Peyer's patch (tissue), 4 donors: ENCODE measurements around the gene HMOX1.

ENCODE experiments used
- POLR2A ChIP-seq, 2 donors: fragments of 450-650 bp; IDR thresholded peaks; one replicate each; pipeline ENCODE4 v1.5.1; 2017; ENCODE audit warnings: antibody characterized with exemption in 2 of 2, mild to moderate bottlenecking in 2 of 2, moderate library complexity in 2 of 2
- TF ChIP-seq, protein P1 (sequence below), 6 experiments: fragments of 450-650 bp in 4 of 6; fragments of 200-600 bp in 2 of 6; sonication (generic) in 1 of 6; IDR thresholded peaks; one replicate each; pipeline ENCODE4 v1.5.1; 2017 to 2019; ENCODE audit warnings: antibody characterized with exemption in 6 of 6, mild to moderate bottlenecking in 3 of 6, moderate library complexity in 1 of 6

DNA sequence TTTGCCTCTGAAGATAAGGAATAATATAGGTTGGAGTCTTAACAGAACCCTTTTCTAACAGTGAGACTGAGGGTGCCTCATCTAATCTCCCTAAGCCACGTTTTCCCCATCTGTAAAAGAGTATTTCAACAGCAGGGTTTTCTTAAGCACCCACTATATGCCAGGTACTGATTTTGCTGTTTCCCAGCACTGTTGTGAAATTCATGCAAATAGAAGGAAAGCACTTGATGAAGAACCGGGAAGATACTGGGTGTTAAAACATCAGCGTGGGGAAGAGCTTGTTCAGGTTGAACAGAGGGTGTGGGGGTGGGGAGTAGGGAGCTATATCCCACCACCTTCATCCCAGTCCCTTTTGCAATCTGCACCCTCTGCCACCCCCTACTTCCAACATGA is 2.8 kb downstream of the HMOX1 start:
- TF ChIP-seq, protein P1, sequence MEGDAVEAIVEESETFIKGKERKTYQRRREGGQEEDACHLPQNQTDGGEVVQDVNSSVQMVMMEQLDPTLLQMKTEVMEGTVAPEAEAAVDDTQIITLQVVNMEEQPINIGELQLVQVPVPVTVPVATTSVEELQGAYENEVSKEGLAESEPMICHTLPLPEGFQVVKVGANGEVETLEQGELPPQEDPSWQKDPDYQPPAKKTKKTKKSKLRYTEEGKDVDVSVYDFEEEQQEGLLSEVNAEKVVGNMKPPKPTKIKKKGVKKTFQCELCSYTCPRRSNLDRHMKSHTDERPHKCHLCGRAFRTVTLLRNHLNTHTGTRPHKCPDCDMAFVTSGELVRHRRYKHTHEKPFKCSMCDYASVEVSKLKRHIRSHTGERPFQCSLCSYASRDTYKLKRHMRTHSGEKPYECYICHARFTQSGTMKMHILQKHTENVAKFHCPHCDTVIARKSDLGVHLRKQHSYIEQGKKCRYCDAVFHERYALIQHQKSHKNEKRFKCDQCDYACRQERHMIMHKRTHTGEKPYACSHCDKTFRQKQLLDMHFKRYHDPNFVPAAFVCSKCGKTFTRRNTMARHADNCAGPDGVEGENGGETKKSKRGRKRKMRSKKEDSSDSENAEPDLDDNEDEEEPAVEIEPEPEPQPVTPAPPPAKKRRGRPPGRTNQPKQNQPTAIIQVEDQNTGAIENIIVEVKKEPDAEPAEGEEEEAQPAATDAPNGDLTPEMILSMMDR (IDR thresholded peaks at IDR 0.05) = no peak
- no peak for TF ChIP-seq POLR2A (IDR thresholded peaks at IDR 0.05)
